Mammary epithelial cell (primary cell): ENCODE measurements around the gene MAP7D3.

Experiments
- EZH2 ChIP-seq: IDR thresholded peaks from 2 replicates; pipeline ENCODE4 v1.6.1; 2012; ENCODE audit warnings: low read length, inconsistent platforms, borderline replicate concordance
- TF ChIP-seq, protein P1 (sequence below), 2 donors: IDR thresholded peaks in 1 of 2; conservative IDR thresholded peaks in 1 of 2; 2 replicates each; pipeline ENCODE4 v1.5.1; 2011 to 2012; ENCODE audit warnings: inconsistent platforms in 2 of 2, low read length in 2 of 2, mild to moderate bottlenecking in 2 of 2, control low read depth in 1 of 2, low read depth in 1 of 2; ENCODE audit not compliant: insufficient read depth in 1 of 2; ENCODE audit errors: extremely low read depth in 1 of 2

DNA sequence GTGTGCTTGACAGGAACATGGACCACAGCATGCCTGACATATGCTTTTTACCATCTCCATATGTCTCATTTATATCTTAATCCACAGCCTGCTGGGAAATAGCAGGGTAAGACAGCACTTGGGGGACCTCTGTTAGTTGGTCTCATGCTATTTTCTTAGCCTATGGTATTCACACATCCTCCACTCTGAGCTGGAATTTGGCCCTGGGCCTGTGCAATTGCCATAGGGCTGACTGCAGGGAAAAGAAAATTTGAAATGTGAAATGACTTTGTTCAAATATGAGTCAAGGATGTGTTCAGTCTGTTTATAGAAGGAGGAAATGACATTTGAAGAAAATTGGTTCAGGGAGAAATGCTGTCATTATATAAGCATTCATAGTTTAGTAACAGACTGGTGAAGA lies 9.6 kb upstream of the MAP7D3 start:
- TF ChIP-seq, protein P1, sequence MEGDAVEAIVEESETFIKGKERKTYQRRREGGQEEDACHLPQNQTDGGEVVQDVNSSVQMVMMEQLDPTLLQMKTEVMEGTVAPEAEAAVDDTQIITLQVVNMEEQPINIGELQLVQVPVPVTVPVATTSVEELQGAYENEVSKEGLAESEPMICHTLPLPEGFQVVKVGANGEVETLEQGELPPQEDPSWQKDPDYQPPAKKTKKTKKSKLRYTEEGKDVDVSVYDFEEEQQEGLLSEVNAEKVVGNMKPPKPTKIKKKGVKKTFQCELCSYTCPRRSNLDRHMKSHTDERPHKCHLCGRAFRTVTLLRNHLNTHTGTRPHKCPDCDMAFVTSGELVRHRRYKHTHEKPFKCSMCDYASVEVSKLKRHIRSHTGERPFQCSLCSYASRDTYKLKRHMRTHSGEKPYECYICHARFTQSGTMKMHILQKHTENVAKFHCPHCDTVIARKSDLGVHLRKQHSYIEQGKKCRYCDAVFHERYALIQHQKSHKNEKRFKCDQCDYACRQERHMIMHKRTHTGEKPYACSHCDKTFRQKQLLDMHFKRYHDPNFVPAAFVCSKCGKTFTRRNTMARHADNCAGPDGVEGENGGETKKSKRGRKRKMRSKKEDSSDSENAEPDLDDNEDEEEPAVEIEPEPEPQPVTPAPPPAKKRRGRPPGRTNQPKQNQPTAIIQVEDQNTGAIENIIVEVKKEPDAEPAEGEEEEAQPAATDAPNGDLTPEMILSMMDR (conservative IDR thresholded peaks at IDR 0.05 in 1 of 2, IDR thresholded peaks at IDR 0.05 in 1 of 2; ENCODE audit: extremely low read depth in 1 of 2, insufficient read depth in 1 of 2, low read depth in 1 of 2, low read length in 2 of 2), result no peak
- no peak for TF ChIP-seq EZH2
